Cardiac muscle cell (in vitro differentiated cells and primary cell): Measurements from ENCODE around the gene LRSAM1. TPM values are rescaled to one million over a fixed set of nuclear protein-coding genes. Genes with fewer than 3 reads are reported as not detected.

Source experiments
- DNase-seq, 2 donors: peaks; one replicate each; pipeline versions ENCODE4 v3.0.0 to v3.0.0-alpha.2; 2010 to 2017; ENCODE audit warnings: low read depth in 1 of 2, low spot score in 1 of 2
- H3K27ac ChIP-seq: fragments of 200-600 bp; sonication (generic); 2 replicates; pipeline ENCODE4 v1.5.1; 2016
- H3K27me3 ChIP-seq: fragments of 200-600 bp; sonication (generic); 2 replicates; pipeline ENCODE4 v1.6.0; 2016; ENCODE audit warnings: control low read depth
- H3K36me3 ChIP-seq: fragments of 200-600 bp; sonication (generic); 2 replicates; pipeline ENCODE4 v1.5.1; 2016; ENCODE audit warnings: control low read depth
- H3K4me1 ChIP-seq: fragments of 200-600 bp; sonication (generic); 2 replicates; pipeline ENCODE4 v1.8.1; 2017; ENCODE audit warnings: low read depth, mild to moderate bottlenecking, mixed run types
- H3K4me3 ChIP-seq: fragments of 200-600 bp; sonication (generic); 2 replicates; pipeline ENCODE4 v1.5.1; 2016; ENCODE audit warnings: mild to moderate bottlenecking
- H3K9me3 ChIP-seq: fragments of 200-600 bp; sonication (generic); 2 replicates; pipeline ENCODE4 v1.5.1; 2017; ENCODE audit warnings: low read depth, mild to moderate bottlenecking, control low read depth
- polyA plus RNA-seq: library from polyadenylated mRNA; unstranded; fragments of >200 nt; fragmentation: Nextera tagmentation; extraction: Ambion mirVana; gene quantifications from 2 replicates; pipeline ENCODE4 v1.2.1, GENCODE V29; 2016
- total RNA-seq: library from RNA; depleted of rRNA; stranded (reverse); fragments of >200 nt; gene quantifications from 2 replicates; pipeline ENCODE4 v1.2.3, GENCODE V29; 2016
- TF ChIP-seq, protein P1 (sequence below): IDR thresholded peaks from 2 replicates; pipeline ENCODE4 v1.5.1; 2012; ENCODE audit warnings: low read depth, mild to moderate bottlenecking, low read length

Gene LRSAM1
- total and polyA plus RNA-seq, 2 experiments from 2014 or later = 39.4 to 39.7 TPM

DNA sequence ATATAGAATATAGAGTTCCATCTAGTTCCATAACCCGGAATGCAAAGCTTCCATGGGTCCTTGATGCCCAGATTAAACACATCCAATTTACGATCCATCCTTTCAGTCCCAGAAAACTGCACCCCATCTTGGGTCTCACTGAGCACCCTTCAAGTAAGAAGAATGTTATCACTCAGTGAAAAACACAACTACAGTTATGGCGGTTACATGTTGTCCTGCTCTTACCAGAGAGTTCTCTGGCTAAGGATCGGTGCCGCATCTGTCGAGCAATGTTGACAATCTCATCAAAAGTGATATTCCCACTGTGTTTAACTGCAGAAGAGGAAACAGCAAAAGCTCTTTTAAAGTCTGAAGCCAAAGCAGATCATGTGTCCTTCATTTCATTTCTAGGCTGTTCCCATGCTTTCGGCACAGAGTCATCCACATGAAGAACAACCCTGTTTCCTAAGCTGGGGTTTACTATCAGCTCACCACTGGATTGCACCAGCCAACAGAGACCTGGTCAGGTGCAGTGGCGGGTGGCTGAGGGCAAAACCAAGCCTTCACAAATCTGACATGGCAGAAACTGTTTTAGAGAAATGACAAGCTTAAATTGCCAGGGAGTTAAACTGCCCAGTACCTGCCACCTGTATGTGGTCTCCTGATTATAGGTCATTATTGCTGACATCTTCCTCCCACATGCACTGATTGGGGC is 3.1 kb upstream of the LRSAM1 start:
- no peak overlapping the region for H3K27ac ChIP-seq
- peaks cover 50% of the 10 kb centered on the region for H3K36me3 ChIP-seq

DNA sequence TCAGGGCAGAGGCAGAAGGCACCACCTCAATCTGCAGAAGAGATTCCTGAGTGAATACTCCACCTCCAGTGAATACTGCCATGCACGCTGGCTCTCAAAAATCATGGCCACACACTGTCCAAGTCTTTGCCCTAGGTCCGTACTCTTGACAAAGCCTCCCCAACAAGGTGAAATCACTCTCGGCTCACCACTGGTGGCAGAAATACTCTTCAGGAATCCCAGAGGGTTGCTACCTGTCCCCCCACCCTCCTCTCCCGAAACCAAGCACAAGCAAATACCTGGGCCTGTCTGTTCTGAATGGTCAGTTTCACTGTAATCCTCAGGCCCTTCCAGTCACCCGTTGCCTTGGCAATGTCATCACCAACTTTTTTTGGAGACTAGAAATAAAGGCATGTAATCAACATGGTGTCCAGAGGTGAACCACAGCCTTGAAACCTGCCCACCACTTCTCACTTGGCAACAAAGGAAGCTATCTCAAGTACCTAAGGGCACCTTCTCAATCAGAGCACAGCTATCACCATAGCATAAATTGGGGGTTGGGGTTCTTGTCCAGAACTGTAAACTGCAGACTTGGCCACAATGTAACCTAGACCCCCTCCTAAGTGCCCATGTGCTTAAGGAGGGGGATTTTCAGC is 1.9 kb upstream of the LRSAM1 start:
- H3K27ac ChIP-seq = peak overlapping the region; percentile 80
- no peaks in the 10 kb centered on the region for H3K9me3 ChIP-seq
- DNase-seq = peak in 1 of 2 donors; percentile 31
- TF ChIP-seq, protein P1, sequence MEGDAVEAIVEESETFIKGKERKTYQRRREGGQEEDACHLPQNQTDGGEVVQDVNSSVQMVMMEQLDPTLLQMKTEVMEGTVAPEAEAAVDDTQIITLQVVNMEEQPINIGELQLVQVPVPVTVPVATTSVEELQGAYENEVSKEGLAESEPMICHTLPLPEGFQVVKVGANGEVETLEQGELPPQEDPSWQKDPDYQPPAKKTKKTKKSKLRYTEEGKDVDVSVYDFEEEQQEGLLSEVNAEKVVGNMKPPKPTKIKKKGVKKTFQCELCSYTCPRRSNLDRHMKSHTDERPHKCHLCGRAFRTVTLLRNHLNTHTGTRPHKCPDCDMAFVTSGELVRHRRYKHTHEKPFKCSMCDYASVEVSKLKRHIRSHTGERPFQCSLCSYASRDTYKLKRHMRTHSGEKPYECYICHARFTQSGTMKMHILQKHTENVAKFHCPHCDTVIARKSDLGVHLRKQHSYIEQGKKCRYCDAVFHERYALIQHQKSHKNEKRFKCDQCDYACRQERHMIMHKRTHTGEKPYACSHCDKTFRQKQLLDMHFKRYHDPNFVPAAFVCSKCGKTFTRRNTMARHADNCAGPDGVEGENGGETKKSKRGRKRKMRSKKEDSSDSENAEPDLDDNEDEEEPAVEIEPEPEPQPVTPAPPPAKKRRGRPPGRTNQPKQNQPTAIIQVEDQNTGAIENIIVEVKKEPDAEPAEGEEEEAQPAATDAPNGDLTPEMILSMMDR = no peak
- peaks cover 43% of the 10 kb centered on the region for H3K36me3 ChIP-seq
- peaks cover 22% of the 10 kb centered on the region for H3K4me1 ChIP-seq
- no peaks in the 10 kb centered on the region for H3K27me3 ChIP-seq
- peak overlapping the region; percentile 97 for H3K4me3 ChIP-seq

More for the DNA sequence above, 3.1 kb upstream of the LRSAM1 start:
- DNase-seq = no peak
- Histone ChIP-seq H3K27me3 (no peaks in the 10 kb centered on the region), H3K4me1 (peaks cover 22% of the 10 kb centered on the region), H3K9me3 (no peaks in the 10 kb centered on the region), H3K4me3 (no peak overlapping the region)
- TF ChIP-seq, protein P1 = no peak

DNA sequence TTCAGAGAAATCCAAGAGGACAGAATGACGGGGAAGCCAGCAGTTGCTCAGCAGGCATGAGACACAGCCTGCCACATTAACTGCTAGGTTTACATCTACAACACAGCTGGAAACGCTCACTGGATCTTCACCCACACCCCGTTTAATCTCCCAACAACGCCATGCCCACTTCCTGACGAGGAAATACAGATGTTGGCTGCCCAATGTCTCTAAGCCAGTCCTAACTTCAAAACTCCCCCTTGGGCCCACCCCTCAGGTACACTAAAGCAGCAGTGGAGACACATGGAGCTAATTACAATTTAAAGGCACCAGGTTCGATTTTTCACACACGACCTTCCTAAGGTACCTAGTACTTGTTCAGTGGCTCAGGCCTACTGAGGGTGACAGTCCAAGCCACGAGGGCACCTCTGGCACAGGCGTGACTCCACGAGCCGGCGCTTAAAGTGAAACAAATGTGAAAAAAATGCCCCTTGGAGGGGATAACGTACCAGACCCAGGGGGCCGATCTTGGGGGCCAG is 1.0 kb upstream of the LRSAM1 start:
- peak; percentile 11 to 52 for DNase-seq
- Histone ChIP-seq H3K27ac (peak overlapping the region; percentile 80), H3K36me3 (peaks cover 36% of the 10 kb centered on the region), H3K27me3 (no peaks in the 10 kb centered on the region), H3K4me1 (peaks cover 22% of the 10 kb centered on the region), H3K9me3 (no peaks in the 10 kb centered on the region), H3K4me3 (peak overlapping the region; percentile 97)
- TF ChIP-seq, protein P1 = no peak

DNA sequence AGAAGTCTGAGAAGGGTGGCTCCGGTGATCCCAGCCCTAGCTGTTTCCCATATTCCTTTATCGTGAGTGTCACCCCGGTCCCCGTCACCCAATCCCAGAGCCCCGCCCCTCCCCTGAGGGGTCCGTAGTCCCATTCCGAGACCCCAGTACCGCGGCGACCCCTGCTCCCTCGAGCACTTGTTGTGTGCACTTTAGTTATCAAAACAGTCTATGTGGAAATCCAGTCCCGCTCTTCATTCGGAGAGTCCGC is 223 bp downstream of the LRSAM1 start:
- peak overlapping the region; percentile 80 for H3K27ac ChIP-seq
- H3K36me3 ChIP-seq = peaks cover 27% of the 10 kb centered on the region

DNA sequence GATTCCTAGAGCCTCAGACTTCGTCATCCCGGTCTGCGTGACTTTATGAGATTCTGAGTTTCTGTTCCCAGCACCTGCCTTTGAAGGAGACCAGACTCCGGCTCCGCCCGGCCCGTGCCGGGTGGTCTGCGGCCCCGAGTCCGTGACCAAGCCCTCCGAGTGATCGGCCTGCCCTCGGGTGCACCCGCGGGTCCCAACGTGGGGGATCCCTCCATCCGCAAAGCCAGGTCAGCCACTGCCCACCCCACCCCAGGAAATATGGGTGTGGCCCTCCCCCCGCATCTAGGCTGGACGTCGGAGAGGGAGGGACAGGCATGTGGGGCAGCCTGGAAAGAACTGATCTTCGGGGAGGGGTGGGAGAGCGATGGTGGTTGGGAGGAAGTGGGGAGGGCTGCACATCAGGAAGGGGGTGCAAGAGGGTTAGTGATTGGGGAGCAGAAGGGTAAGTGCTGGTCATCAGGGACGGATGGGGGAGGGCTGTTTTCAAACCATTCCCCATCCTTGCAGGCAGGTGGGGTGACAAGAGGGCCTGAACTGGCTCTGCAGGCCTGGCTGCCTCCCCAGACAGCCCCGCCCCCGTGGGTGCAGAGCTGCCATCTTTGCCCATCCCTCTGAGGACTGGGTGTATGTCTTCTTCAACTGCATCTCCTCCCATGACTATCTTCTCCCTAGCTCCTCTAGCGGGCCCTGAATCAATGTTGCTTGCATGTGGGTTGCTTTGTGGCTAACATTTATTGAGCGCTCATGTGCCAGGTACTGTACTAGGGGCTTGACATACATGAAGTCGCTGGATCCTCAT is 747 bp downstream of the LRSAM1 start:
- peaks cover 22% of the 10 kb centered on the region for H3K4me1 ChIP-seq
- H3K4me3 ChIP-seq = peak overlapping the region; percentile 97
- no peaks in the 10 kb centered on the region for H3K27me3 ChIP-seq
- TF ChIP-seq, protein P1 = no peak
- no peaks in the 10 kb centered on the region for H3K9me3 ChIP-seq
- DNase-seq = peak; percentile 48 to 57
- peaks cover 23% of the 10 kb centered on the region for H3K36me3 ChIP-seq
- peak overlapping the region; percentile 80 for H3K27ac ChIP-seq

More for the DNA sequence above, 223 bp downstream of the LRSAM1 start:
- H3K4me1 ChIP-seq = peaks cover 22% of the 10 kb centered on the region
- TF ChIP-seq, protein P1 = no peak
- no peaks in the 10 kb centered on the region for H3K9me3 ChIP-seq
- H3K4me3 ChIP-seq = peak overlapping the region; percentile 97
- H3K27me3 ChIP-seq = no peaks in the 10 kb centered on the region
- no peak for DNase-seq
